Medulla oblongata (tissue), 1 donor: Measurements from ENCODE around the gene PIGV.
"Not testable (repeated sequence)": the region's sequence is repeated elsewhere in the genome, so short reads cannot be mapped to it uniquely, and the experiment has no call there.

ENCODE experiments used
- DNase-seq: peaks from one replicate; pipeline ENCODE4 v3.0.0-alpha.2; 2015; ENCODE audit errors: extremely low spot score

Gene PIGV

GRCh38 chr1:26832249-26832960 lies 44.7 kb downstream of the PIGV start:
- DNase-seq, result no peak

GRCh38 chr1:26833432-26834405 lies 46.0 kb downstream of the PIGV start:
- DNase-seq, result no peak

GRCh38 chr1:26837665-26838064 lies 49.9 kb downstream of the PIGV start:
- DNase-seq, result not testable (repeated sequence)

GRCh38 chr1:26838474-26839338 lies 51.0 kb downstream of the PIGV start:
- no peak for DNase-seq

- DNase-seq, result no peak
Observed at GRCh38 chr1:26839339-26839722, 51.6 kb downstream of the PIGV start.

- no peak for DNase-seq
Observed at GRCh38 chr1:26839779-26840178, 52.0 kb downstream of the PIGV start.

- no peak for DNase-seq
Observed at GRCh38 chr1:26844424-26845196, 56.9 kb downstream of the PIGV start.

GRCh38 chr1:26847826-26848225 lies 60.1 kb downstream of the PIGV start:
- DNase-seq, result not testable (repeated sequence)
